ENCODE results near the gene METAP2.
A peak's percentile ranks its signal among the peaks of the same experiment; 100 is the strongest.
"Not testable (repeated sequence)": the region's sequence is repeated elsewhere in the genome, so short reads cannot be mapped to it uniquely, and the experiment has no call there.

Gene METAP2

GRCh38 chr12:95454780-95455215 is 19.2 kb upstream of the METAP2 start:
- H3K27me3 Mint-ChIP-seq, H3K36me3 Mint-ChIP-seq, H3K27ac Mint-ChIP-seq: not testable (repeated sequence)

GRCh38 chr12:95457605-95458004 is 16.3 kb upstream of the METAP2 start:
- H3K27ac Mint-ChIP-seq; H3K4me1 Mint-ChIP-seq (ENCODE audit: low read depth); H3K27me3 Mint-ChIP-seq; H3K36me3 Mint-ChIP-seq; H3K4me3 Mint-ChIP-seq; H3K9me3 Mint-ChIP-seq (ENCODE audit: low read depth): not testable (repeated sequence)

More at GRCh38 chr12:95454780-95455215, 19.2 kb upstream of the METAP2 start:
- H3K9me3 Mint-ChIP-seq (ENCODE audit: low read depth); H3K4me1 Mint-ChIP-seq (ENCODE audit: low read depth); H3K4me3 Mint-ChIP-seq: not testable (repeated sequence)

GRCh38 chr12:95458761-95459160 is 15.2 kb upstream of the METAP2 start:
- no peaks in the 10 kb centered on the region for H3K4me1 Mint-ChIP-seq (ENCODE audit: low read depth)
- H3K27me3 Mint-ChIP-seq: peaks cover 2% of the 10 kb centered on the region
- no peak overlapping the region for H3K4me3 Mint-ChIP-seq
- no peak overlapping the region for H3K27ac Mint-ChIP-seq
- H3K36me3 Mint-ChIP-seq: peaks cover 6% of the 10 kb centered on the region
- peaks cover 4% of the 10 kb centered on the region for H3K9me3 Mint-ChIP-seq (ENCODE audit: low read depth)

- H3K4me1 Mint-ChIP-seq (ENCODE audit: low read depth): no peaks in the 10 kb centered on the region
- peaks cover 2% of the 10 kb centered on the region for H3K27me3 Mint-ChIP-seq
- peaks cover 4% of the 10 kb centered on the region for H3K9me3 Mint-ChIP-seq (ENCODE audit: low read depth)
- H3K27ac Mint-ChIP-seq: no peak overlapping the region
- no peak overlapping the region for H3K4me3 Mint-ChIP-seq
- H3K36me3 Mint-ChIP-seq: peaks cover 6% of the 10 kb centered on the region
Observed at GRCh38 chr12:95459310-95459709, 14.6 kb upstream of the METAP2 start.

GRCh38 chr12:95460105-95460504 is 13.8 kb upstream of the METAP2 start:
- Mint-ChIP-seq H3K27me3 (peaks cover 2% of the 10 kb centered on the region), H3K27ac (no peak overlapping the region), H3K9me3 (ENCODE audit: low read depth) (peaks cover 4% of the 10 kb centered on the region), H3K4me1 (ENCODE audit: low read depth) (no peaks in the 10 kb centered on the region), H3K4me3 (no peak overlapping the region), H3K36me3 (peaks cover 6% of the 10 kb centered on the region)

GRCh38 chr12:95460896-95461295 is 13.1 kb upstream of the METAP2 start:
- H3K9me3 Mint-ChIP-seq (ENCODE audit: low read depth): peaks cover 1% of the 10 kb centered on the region
- peaks cover under 1% of the 10 kb centered on the region for H3K27me3 Mint-ChIP-seq
- H3K4me1 Mint-ChIP-seq (ENCODE audit: low read depth): no peaks in the 10 kb centered on the region
- peaks cover 6% of the 10 kb centered on the region for H3K36me3 Mint-ChIP-seq
- no peak overlapping the region for H3K27ac Mint-ChIP-seq
- no peak overlapping the region for H3K4me3 Mint-ChIP-seq

- no peaks in the 10 kb centered on the region for H3K27me3 Mint-ChIP-seq
- H3K36me3 Mint-ChIP-seq: peaks cover 4% of the 10 kb centered on the region
- H3K4me1 Mint-ChIP-seq (ENCODE audit: low read depth): no peaks in the 10 kb centered on the region
- no peak overlapping the region for H3K27ac Mint-ChIP-seq
- no peak overlapping the region for H3K4me3 Mint-ChIP-seq
- no peaks in the 10 kb centered on the region for H3K9me3 Mint-ChIP-seq (ENCODE audit: low read depth)
Observed at GRCh38 chr12:95462081-95462480, 11.9 kb upstream of the METAP2 start.

GRCh38 chr12:95462551-95462950 is 11.4 kb upstream of the METAP2 start:
- Mint-ChIP-seq H3K4me1 (ENCODE audit: low read depth) (no peaks in the 10 kb centered on the region), H3K4me3 (no peak overlapping the region), H3K36me3 (peaks cover 3% of the 10 kb centered on the region), H3K27ac (no peak overlapping the region), H3K27me3 (no peaks in the 10 kb centered on the region), H3K9me3 (ENCODE audit: low read depth) (no peaks in the 10 kb centered on the region)

GRCh38 chr12:95463050-95463449 is 10.9 kb upstream of the METAP2 start:
- Mint-ChIP-seq H3K27me3 (no peaks in the 10 kb centered on the region), H3K9me3 (ENCODE audit: low read depth) (no peaks in the 10 kb centered on the region), H3K4me3 (no peak overlapping the region), H3K27ac (no peak overlapping the region), H3K4me1 (ENCODE audit: low read depth) (no peaks in the 10 kb centered on the region), H3K36me3 (peaks cover 2% of the 10 kb centered on the region)

- not testable (repeated sequence) for H3K36me3 Mint-ChIP-seq; H3K4me3 Mint-ChIP-seq; H3K4me1 Mint-ChIP-seq (ENCODE audit: low read depth); H3K27ac Mint-ChIP-seq; H3K9me3 Mint-ChIP-seq (ENCODE audit: low read depth); H3K27me3 Mint-ChIP-seq
Observed at GRCh38 chr12:95463776-95464175, 10.2 kb upstream of the METAP2 start.

GRCh38 chr12:95465275-95465674 is 8.7 kb upstream of the METAP2 start:
- H3K4me1 Mint-ChIP-seq (ENCODE audit: low read depth): no peaks in the 10 kb centered on the region
- no peaks in the 10 kb centered on the region for H3K36me3 Mint-ChIP-seq
- H3K27me3 Mint-ChIP-seq: no peaks in the 10 kb centered on the region
- H3K9me3 Mint-ChIP-seq (ENCODE audit: low read depth): no peaks in the 10 kb centered on the region
- no peak overlapping the region for H3K4me3 Mint-ChIP-seq
- H3K27ac Mint-ChIP-seq: no peak overlapping the region

GRCh38 chr12:95470300-95470699 is 3.7 kb upstream of the METAP2 start:
- no peaks in the 10 kb centered on the region for H3K27me3 Mint-ChIP-seq

GRCh38 chr12:95473231-95473883 is 595 bp upstream of the METAP2 start:
- Mint-ChIP-seq H3K4me3 (peak overlapping the region; percentile 100), H3K27me3 (no peaks in the 10 kb centered on the region), H3K36me3 (peaks cover 15% of the 10 kb centered on the region), H3K4me1 (ENCODE audit: low read depth) (peaks cover 43% of the 10 kb centered on the region), H3K27ac (peak overlapping the region; percentile 100), H3K9me3 (ENCODE audit: low read depth) (no peaks in the 10 kb centered on the region)

More at GRCh38 chr12:95470300-95470699, 3.7 kb upstream of the METAP2 start:
- H3K36me3 Mint-ChIP-seq: peaks cover 2% of the 10 kb centered on the region
- H3K27ac Mint-ChIP-seq: no peak overlapping the region
- H3K9me3 Mint-ChIP-seq (ENCODE audit: low read depth): no peaks in the 10 kb centered on the region
- peaks cover 17% of the 10 kb centered on the region for H3K4me1 Mint-ChIP-seq (ENCODE audit: low read depth)
- H3K4me3 Mint-ChIP-seq: no peak overlapping the region

- peaks cover 21% of the 10 kb centered on the region for H3K36me3 Mint-ChIP-seq
- peak overlapping the region; percentile 100 for H3K27ac Mint-ChIP-seq
- peaks cover 54% of the 10 kb centered on the region for H3K4me1 Mint-ChIP-seq (ENCODE audit: low read depth)
- H3K9me3 Mint-ChIP-seq (ENCODE audit: low read depth): no peaks in the 10 kb centered on the region
- no peaks in the 10 kb centered on the region for H3K27me3 Mint-ChIP-seq
- H3K4me3 Mint-ChIP-seq: peak overlapping the region; percentile 100
Observed at GRCh38 chr12:95474660-95474958, 657 bp downstream of the METAP2 start.

GRCh38 chr12:95480230-95480629 is 6.3 kb downstream of the METAP2 start:
- H3K27ac Mint-ChIP-seq: peak overlapping the region; percentile 22
- H3K4me3 Mint-ChIP-seq: peak overlapping the region; percentile 51
- H3K36me3 Mint-ChIP-seq: peaks cover 19% of the 10 kb centered on the region
- H3K4me1 Mint-ChIP-seq (ENCODE audit: low read depth): peaks cover 73% of the 10 kb centered on the region
- H3K27me3 Mint-ChIP-seq: no peaks in the 10 kb centered on the region
- H3K9me3 Mint-ChIP-seq (ENCODE audit: low read depth): no peaks in the 10 kb centered on the region

GRCh38 chr12:95481072-95481471 is 7.1 kb downstream of the METAP2 start:
- no peaks in the 10 kb centered on the region for H3K27me3 Mint-ChIP-seq
- H3K4me1 Mint-ChIP-seq (ENCODE audit: low read depth): peaks cover 65% of the 10 kb centered on the region
- H3K27ac Mint-ChIP-seq: peak overlapping the region; percentile 78
- H3K36me3 Mint-ChIP-seq: peaks cover 14% of the 10 kb centered on the region
- H3K4me3 Mint-ChIP-seq: peak overlapping the region; percentile 14
- H3K9me3 Mint-ChIP-seq (ENCODE audit: low read depth): no peaks in the 10 kb centered on the region

All from activated naive CD8-positive, alpha-beta T cell (primary cell).